Measurements from ENCODE around the gene MED27. TPM values are rescaled to one million over a fixed set of nuclear protein-coding genes. Genes with fewer than 3 reads are reported as not detected.

Gene MED27
- total RNA-seq, 2 experiments from 2014 or later: 32.5 TPM

- intact Hi-C loops (cut with micrococcal nuclease): no loop called here
- ChIA-PET POLR2A (no interaction called here), CTCF (interaction anchor here (1.3 kb wide), 1 partner anchor 398 kb away, joined by 5 read pairs; no protein-coding TSS in a partner anchor)
- ATAC-seq (no peak), DNase-seq (no peak)
- H3K27me3 Mint-ChIP-seq: peaks cover 8% of the 10 kb centered on the region
- no peak overlapping the region for H3K4me3 Mint-ChIP-seq
- H3K36me3 Mint-ChIP-seq (ENCODE audit: low read depth): no peaks in the 10 kb centered on the region
- H3K4me1 Mint-ChIP-seq (ENCODE audit: low read depth): peaks cover 9% of the 10 kb centered on the region
- TF ChIP-seq CTCF (IDR thresholded peaks at IDR 0.05): no peak
- no peak overlapping the region for H3K27ac Mint-ChIP-seq
- peaks cover 11% of the 10 kb centered on the region for H3K9me3 Mint-ChIP-seq
Observed at GRCh38 chr9:131837836-131838235, 241.8 kb downstream of the MED27 start.

- no peaks in the 10 kb centered on the region for H3K36me3 Mint-ChIP-seq (ENCODE audit: low read depth)
- no peak overlapping the region for H3K27ac Mint-ChIP-seq
- TF ChIP-seq CTCF (IDR thresholded peaks at IDR 0.05): no peak
- peaks cover 11% of the 10 kb centered on the region for H3K4me1 Mint-ChIP-seq (ENCODE audit: low read depth)
- intact Hi-C loops (cut with micrococcal nuclease): no loop called here
- no peak for ATAC-seq
- H3K4me3 Mint-ChIP-seq: no peak overlapping the region
- ChIA-PET POLR2A (no interaction called here), CTCF (no interaction called here)
- peak; percentile 30 for DNase-seq
- peaks cover 9% of the 10 kb centered on the region for H3K27me3 Mint-ChIP-seq
- peaks cover 11% of the 10 kb centered on the region for H3K9me3 Mint-ChIP-seq
Observed at GRCh38 chr9:131837316-131837715, 242.4 kb downstream of the MED27 start.

- no peak for TF ChIP-seq CTCF (IDR thresholded peaks at IDR 0.05)
- H3K4me1 Mint-ChIP-seq (ENCODE audit: low read depth): peaks cover 11% of the 10 kb centered on the region
- POLR2A ChIA-PET: no interaction called here
- peaks cover 9% of the 10 kb centered on the region for H3K27me3 Mint-ChIP-seq
- CTCF ChIA-PET: no interaction called here
- ATAC-seq (no peak), DNase-seq (no peak)
- H3K27ac Mint-ChIP-seq: no peak overlapping the region
- H3K36me3 Mint-ChIP-seq (ENCODE audit: low read depth): no peaks in the 10 kb centered on the region
- H3K4me3 Mint-ChIP-seq: no peak overlapping the region
- H3K9me3 Mint-ChIP-seq: peaks cover 11% of the 10 kb centered on the region
- intact Hi-C loops (cut with micrococcal nuclease): no loop called here
Observed at GRCh38 chr9:131836607-131837315, 242.9 kb downstream of the MED27 start.

- ChIA-PET CTCF (interaction anchor here (1.7 kb wide), 1 partner anchor 400 kb away, joined by 4 read pairs; no protein-coding TSS in a partner anchor), POLR2A (no interaction called here)
- no peak overlapping the region for H3K4me3 Mint-ChIP-seq
- TF ChIP-seq CTCF (IDR thresholded peaks at IDR 0.05): no peak
- no peaks in the 10 kb centered on the region for H3K36me3 Mint-ChIP-seq (ENCODE audit: low read depth)
- no peak overlapping the region for H3K27ac Mint-ChIP-seq
- intact Hi-C loops (cut with micrococcal nuclease): no loop called here
- peaks cover 7% of the 10 kb centered on the region for H3K27me3 Mint-ChIP-seq
- H3K4me1 Mint-ChIP-seq (ENCODE audit: low read depth): peaks cover 11% of the 10 kb centered on the region
- no peak for ATAC-seq
- H3K9me3 Mint-ChIP-seq: peaks cover 11% of the 10 kb centered on the region
- DNase-seq: no peak
Observed at GRCh38 chr9:131836021-131836420, 243.6 kb downstream of the MED27 start.

- Mint-ChIP-seq H3K4me3 (no peak overlapping the region), H3K27me3 (peaks cover 7% of the 10 kb centered on the region), H3K4me1 (ENCODE audit: low read depth) (peaks cover 11% of the 10 kb centered on the region), H3K27ac (no peak overlapping the region), H3K36me3 (ENCODE audit: low read depth) (no peaks in the 10 kb centered on the region), H3K9me3 (peaks cover 11% of the 10 kb centered on the region)
- no peak for TF ChIP-seq CTCF (IDR thresholded peaks at IDR 0.05)
- ChIA-PET POLR2A (no interaction called here), CTCF (interaction anchor here (1.7 kb wide), 1 partner anchor 401 kb away, joined by 4 read pairs; no protein-coding TSS in a partner anchor)
- ATAC-seq (no peak), DNase-seq (no peak)
- intact Hi-C loops (cut with micrococcal nuclease): no loop called here
Observed at GRCh38 chr9:131835151-131835910, 244.3 kb downstream of the MED27 start.
